ENCODE data around the gene EIF4ENIF1.
"Not testable (repeated sequence)": the region's sequence is repeated elsewhere in the genome, so short reads cannot be mapped to it uniquely, and the experiment has no call there.

EIF4ENIF1 gene

GRCh38 chr22:31526270-31526669, 36.6 kb upstream of the EIF4ENIF1 start:
- TF ChIP-seq CTCF (conservative IDR thresholded peaks at IDR 0.05; ENCODE audit: low read depth, low read length) = no peak
- no peak overlapping the region for H3K4me3 ChIP-seq (ENCODE audit: low read length)
- DNase-seq (ENCODE audit: low read depth) = no peak

GRCh38 chr22:31524132-31524531, 34.5 kb upstream of the EIF4ENIF1 start:
- not testable (repeated sequence) for DNase-seq (ENCODE audit: low read depth); H3K4me3 ChIP-seq (ENCODE audit: low read length)

GRCh38 chr22:31520051-31520450, 30.4 kb upstream of the EIF4ENIF1 start:
- DNase-seq (ENCODE audit: low read depth) = no peak
- no peak overlapping the region for H3K4me3 ChIP-seq (ENCODE audit: low read length)
- no peak for TF ChIP-seq CTCF (conservative IDR thresholded peaks at IDR 0.05; ENCODE audit: low read depth, low read length)

DNA sequence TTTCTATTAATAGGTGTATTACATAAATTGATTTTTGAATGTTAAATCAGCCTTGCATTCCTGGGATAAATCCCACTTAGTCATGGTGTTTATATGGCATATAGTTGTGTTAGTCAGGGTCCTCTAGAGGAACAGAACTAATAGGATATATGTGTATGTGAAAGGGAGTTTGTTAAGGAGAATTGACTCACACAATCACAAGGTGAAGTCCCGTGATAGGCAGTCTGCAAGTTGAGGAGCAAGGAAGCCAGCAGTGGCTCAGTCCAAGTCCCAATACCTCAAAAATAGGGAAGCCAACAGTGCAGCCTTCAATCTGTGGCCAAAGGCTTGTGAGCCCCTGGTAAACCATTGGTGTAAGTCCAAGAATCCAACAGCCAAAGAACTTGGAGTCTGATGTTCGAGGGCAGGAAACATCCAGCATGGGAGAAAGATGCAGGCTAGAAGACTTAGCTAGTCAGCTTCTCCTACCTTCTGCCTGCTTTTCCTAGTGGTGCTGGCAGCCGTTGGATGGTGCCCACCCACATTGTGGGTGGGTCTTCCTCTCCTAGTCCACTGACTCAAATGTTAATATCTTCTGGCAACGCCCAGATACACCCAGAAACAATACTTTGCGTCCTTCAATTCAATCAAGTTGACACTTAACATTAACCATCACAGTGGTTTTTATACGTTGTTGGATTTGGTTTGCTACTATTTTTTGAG, 19.6 kb upstream of the EIF4ENIF1 start:
- no peak overlapping the region for H3K4me3 ChIP-seq (ENCODE audit: low read length)
- TF ChIP-seq CTCF (conservative IDR thresholded peaks at IDR 0.05; ENCODE audit: low read depth, low read length) = no peak
- peak; percentile 94 for DNase-seq (ENCODE audit: low read depth)

GRCh38 chr22:31508536-31508935, 18.9 kb upstream of the EIF4ENIF1 start:
- H3K4me3 ChIP-seq (ENCODE audit: low read length) = no peak overlapping the region
- no peak for DNase-seq (ENCODE audit: low read depth)
- no peak for TF ChIP-seq CTCF (conservative IDR thresholded peaks at IDR 0.05; ENCODE audit: low read depth, low read length)

DNA sequence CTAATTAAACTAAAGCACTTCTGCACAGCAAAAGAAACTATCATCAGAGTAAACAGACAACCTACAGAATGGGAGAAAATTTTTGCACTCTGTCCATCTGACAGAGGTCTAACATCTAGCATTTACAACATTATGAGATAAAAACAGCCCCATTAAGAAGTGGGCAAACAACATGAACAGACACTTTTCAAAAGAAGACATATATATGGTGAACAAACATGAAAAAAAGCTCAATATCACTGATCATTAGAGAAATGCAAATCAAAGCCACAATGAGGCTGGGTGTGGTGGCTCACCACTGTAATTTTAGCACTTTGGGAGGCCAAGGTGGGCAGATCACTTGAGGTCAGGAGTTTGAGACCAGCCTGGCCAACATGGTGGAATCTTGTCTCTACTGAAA, 17.9 kb upstream of the EIF4ENIF1 start:
- not testable (repeated sequence) for DNase-seq (ENCODE audit: low read depth); H3K4me3 ChIP-seq (ENCODE audit: low read length)

GRCh38 chr22:31504282-31504681, 14.6 kb upstream of the EIF4ENIF1 start:
- no peak overlapping the region for H3K4me3 ChIP-seq (ENCODE audit: low read length)
- no peak for DNase-seq (ENCODE audit: low read depth)
- no peak for TF ChIP-seq CTCF (conservative IDR thresholded peaks at IDR 0.05; ENCODE audit: low read depth, low read length)

DNA sequence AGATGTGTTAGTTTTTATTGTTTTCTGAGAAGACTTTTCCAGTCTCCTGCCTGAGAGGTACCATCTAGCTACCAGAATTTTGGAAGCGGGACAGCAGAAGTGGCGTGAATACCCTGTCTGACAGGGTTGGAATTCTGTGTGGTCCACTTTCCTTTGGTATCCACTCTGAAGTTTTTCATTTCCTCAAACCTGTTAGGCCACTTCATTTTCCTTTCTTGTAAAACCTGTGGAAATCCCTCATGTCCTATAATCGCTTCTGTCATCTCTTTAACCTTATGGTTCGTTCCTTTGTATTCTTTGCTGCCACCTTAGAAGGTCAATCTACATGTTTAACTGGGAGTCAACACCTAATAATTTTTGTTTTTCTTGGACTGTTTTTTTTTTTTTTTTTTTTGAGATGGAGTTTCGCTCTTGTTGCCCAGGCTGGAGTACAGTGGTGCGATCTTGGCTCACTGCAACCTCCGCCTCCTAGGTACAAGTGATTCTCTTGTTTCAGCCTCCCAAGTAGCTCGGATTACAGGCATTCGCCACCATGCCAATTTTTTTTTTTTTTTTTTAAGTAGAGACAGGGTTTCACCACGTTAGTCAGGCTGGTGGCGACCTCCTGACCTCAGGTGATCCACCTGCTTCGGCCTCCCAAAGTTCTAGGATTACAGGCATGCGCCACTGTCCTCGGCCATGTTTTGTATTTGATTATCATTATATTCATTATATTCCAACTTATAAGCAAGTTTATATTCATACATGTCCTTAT, 13.7 kb upstream of the EIF4ENIF1 start:
- no peak overlapping the region for H3K4me3 ChIP-seq (ENCODE audit: low read length)
- no peak for DNase-seq (ENCODE audit: low read depth)
- TF ChIP-seq CTCF (conservative IDR thresholded peaks at IDR 0.05; ENCODE audit: low read depth, low read length) = no peak
